GM21367 (cell line): Measurements from ENCODE around the gene SIRPD.
"Not testable (repeated sequence)": the region's sequence is repeated elsewhere in the genome, so short reads cannot be mapped to it uniquely, and the experiment has no call there.

Experiments used
- ATAC-seq: cut with Tn5 transposase; IDR thresholded peaks from one replicate; pipeline ENCODE4 v1.9.1; 2021; ENCODE audit not compliant: unreplicated experiment

Gene SIRPD

DNA sequence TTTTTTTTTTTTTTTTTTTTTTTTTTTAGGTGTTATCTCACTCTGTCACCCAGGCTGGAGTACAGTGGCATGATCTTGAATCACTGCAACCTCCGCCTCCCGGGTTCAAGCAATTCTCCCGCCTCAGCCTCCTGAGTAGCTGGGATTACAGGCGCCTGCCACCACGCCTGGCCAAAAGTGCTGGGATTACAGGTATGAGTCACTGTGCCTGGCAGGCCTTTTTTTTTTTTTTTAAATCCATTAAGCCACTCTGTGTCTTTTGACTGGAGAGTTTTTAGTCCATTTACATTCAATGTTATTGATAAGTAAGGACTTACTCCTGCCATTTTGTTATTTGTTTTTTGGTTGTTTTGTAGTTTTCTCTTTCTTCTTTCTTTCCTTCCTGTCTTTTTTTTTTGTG lies 60.1 kb downstream of the SIRPD start:
- not testable (repeated sequence) for ATAC-seq

- ATAC-seq, result no peak
These were observed 60.6 kb downstream of the SIRPD start for GRCh38 chr20:1496930-1497329.

GRCh38 chr20:1494436-1494835 lies 63.1 kb downstream of the SIRPD start:
- ATAC-seq, result no peak

DNA sequence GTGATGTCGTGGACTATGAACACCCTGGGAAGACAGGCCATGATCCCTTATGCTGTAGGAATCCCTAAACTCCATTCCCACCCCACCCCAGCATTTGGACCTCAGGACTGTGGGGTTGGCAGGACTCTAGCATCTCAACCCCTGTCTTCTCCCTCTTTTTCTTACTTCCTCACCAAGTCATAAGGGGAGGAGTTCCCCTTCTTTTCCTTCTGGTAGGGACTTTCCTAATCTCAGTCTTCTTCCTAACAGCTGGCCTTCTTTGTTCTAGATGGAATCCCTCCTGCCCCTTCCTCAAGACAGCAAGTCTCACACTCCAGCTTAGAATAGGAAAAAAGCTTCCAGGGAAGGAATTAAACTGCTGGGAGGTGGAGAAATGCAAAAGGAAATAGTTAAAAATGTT lies 64.0 kb downstream of the SIRPD start:
- no peak for ATAC-seq

DNA sequence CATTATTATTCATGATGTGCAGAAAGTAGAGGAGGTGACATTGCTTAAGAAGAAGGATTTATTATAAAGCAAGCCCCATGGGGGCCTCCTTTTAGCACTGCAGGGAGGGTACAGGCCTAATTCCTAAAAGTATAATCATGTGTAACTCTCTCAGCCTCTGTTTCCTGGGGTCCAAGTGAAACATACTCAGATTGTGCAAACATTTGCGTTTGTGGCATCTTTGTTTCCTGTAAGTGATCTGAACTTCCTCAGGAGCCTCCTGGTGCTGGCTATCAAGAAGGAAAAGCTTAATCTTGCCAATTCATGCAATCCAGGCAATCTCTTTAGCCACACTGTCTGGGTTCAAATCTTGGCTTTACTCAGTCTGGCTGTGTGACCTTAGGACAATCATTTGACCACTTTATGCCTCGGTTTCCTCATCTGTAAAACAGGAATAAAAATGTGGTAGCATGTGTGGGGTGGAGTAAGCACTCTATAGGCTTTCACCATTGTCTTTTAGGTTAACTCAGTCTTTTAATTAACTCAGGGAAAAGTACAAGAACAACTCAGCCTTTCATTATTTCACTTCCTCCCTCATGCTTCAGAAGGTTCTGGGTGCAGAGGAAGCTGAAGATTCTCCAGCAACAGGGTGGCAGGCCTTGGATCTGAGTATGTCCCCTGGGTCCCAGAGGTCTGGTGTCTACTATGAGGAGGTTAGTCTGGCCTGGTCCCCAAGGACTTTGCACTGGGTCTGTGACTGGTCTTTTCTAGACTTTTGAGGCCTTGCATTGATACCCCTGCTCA lies 65.5 kb downstream of the SIRPD start:
- no peak for ATAC-seq

DNA sequence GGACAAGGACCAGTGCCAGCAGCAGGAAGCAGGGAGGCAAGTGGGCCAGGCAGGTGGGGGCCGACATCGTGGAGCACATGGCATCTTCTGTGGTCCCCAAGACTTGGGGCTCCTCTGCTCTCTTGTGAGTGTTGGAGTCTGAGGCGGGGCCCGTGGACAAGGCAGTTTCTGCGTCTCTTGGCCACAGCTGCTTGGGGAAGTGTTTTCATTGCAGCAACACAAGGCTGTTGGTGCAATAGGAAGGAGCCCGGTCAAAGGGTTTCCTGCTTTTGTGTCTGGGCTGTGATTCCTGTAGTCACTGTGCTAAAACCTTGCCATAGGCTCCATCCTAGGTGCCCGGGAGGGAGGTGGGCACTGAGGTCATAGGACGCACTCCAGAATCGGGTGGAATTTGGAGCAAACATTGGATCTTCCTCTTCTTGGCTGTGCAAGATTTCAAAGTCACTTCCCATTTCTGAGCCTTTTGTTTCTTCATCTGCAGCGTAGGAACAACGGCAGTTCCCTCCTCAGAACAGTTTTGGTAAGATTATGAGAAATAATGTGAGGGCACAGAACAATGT lies 66.1 kb downstream of the SIRPD start, which contains the start of gene SIRPB2:
Gene SIRPB2, minus strand, starts transcription at position 140 of the 560 bp plus-strand sequence. Its CDS starts 61 bp downstream, at position 79.
- no peak for ATAC-seq

- no peak for ATAC-seq
These were observed 66.8 kb downstream of the SIRPD start for GRCh38 chr20:1490643-1491195.

GRCh38 chr20:1489764-1490436 lies 67.6 kb downstream of the SIRPD start:
- ATAC-seq, result no peak

DNA sequence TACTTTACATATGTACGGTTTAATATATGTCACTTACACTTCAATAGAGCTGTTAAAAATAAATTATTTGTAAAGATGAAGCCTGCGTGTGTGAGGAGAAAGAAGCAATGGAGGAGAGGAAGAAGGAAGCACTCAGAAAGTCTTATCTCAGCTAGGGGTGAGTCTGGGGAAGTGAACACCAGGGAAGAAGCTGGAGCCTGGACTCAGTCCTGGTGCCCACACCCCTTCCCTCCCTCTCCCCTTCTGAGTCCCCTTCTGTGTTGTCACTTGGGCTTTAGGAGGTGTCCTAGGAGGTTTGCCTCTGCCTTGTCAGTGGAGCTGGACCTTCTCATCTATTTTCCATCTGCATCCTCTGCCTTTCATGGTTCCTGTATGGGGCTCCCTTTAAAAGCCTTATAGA lies 68.2 kb downstream of the SIRPD start:
- no peak for ATAC-seq

DNA sequence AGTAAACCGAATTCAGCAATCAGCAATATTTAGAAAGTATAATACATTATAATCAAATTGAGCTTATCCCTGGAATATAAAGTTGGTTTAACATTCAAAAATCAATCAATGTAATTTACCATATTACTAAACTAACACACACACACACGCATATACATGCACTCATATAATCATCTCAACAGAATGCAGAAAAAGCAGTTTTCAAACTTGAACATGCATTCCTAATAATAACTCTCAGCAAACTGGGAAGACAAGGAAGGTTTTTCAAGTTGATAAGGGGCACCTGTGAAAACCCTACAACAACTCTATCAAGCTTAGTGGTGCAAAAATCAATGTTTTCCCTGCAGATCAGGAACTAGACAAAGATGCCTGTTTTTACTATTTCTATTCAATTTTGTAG lies 70.9 kb downstream of the SIRPD start:
- no peak for ATAC-seq

DNA sequence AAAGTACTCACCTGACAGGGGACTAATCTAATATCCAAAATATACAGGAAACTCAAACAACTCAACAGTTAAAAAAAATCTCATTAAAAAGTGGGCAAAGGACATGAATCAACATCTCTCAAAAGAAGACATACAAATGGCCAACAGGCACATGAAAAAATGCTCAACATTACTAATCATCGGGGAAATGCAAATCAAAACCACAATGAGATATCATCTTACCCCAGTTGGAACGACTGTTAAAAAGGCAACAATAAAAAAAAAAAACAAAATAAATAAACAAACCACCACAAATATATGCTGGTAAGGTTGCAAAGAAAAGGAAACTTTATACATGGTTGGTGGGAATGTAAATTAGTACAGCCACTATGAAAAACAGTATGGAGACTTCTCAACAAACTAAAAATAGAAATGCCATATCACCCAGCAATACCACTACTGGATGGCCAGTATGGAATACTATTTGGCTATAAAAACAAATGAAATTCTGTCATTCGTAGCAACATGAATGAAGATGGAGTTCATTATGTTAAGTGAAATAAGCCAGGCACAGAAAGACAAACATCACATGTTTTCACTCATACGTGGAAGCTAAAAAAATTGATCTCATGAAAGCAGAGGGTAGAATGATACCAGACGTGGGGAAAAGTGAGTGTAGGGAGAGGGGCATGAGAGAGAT lies 72.9 kb downstream of the SIRPD start:
- ATAC-seq, result no peak
